Smooth muscle cell (in vitro differentiated cells): ENCODE data around the gene UMAD1. TPM values are rescaled to one million over a fixed set of nuclear protein-coding genes. Genes with fewer than 3 reads are reported as not detected.
"Not testable (repeated sequence)": the region's sequence is repeated elsewhere in the genome, so short reads cannot be mapped to it uniquely, and the experiment has no call there.

ENCODE experiments used
- DNase-seq: peaks from one replicate; lab custom pipeline; 2025; ENCODE audit not compliant: unreplicated experiment; lab: John Stamatoyannopoulos, UW
- H2AFZ ChIP-seq: fragments of 200-600 bp; sonication (generic); 2 replicates; pipeline ENCODE4 v1.6.0; 2016; ENCODE audit warnings: antibody characterized with exemption, low read depth, mild to moderate bottlenecking
- H3F3A ChIP-seq: fragments of 200-600 bp; sonication (generic); 2 replicates; pipeline ENCODE4 v1.6.0; 2017; ENCODE audit warnings: antibody characterized with exemption, low read depth
- H3K27ac ChIP-seq: fragments of 200-600 bp; sonication (generic); 2 replicates; pipeline ENCODE4 v1.5.1; 2016; ENCODE audit warnings: low read depth, mild to moderate bottlenecking
- H3K27me3 ChIP-seq: fragments of 200-600 bp; sonication (generic); 2 replicates; pipeline ENCODE4 v1.6.1; 2016; ENCODE audit warnings: low read depth, mild to moderate bottlenecking
- H3K36me3 ChIP-seq: fragments of 200-600 bp; sonication (generic); 2 replicates; pipeline ENCODE4 v1.5.1; 2016; ENCODE audit warnings: low read depth
- H3K4me1 ChIP-seq: fragments of 200-600 bp; sonication (generic); 2 replicates; pipeline ENCODE4 v1.5.1; 2016; ENCODE audit warnings: low read depth
- H3K4me2 ChIP-seq: fragments of 200-600 bp; sonication (generic); 2 replicates; pipeline ENCODE4 v1.6.0; 2016; ENCODE audit warnings: mild to moderate bottlenecking
- H3K4me3 ChIP-seq: fragments of 200-600 bp; sonication (generic); 2 replicates; pipeline ENCODE4 v1.5.1; 2016; ENCODE audit warnings: mild to moderate bottlenecking
- H3K79me2 ChIP-seq: fragments of 200-600 bp; sonication (generic); 2 replicates; pipeline ENCODE4 v1.6.0; 2016; ENCODE audit warnings: low read depth, mild to moderate bottlenecking
- H3K9ac ChIP-seq: fragments of 200-600 bp; sonication (generic); 2 replicates; pipeline ENCODE4 v1.6.0; 2016; ENCODE audit warnings: low read depth
- H3K9me3 ChIP-seq: fragments of 200-600 bp; sonication (generic); replicated peaks from 2 replicates; pipeline ENCODE4 v1.5.1; 2016; ENCODE audit warnings: low read depth
- H4K20me1 ChIP-seq: fragments of 200-600 bp; sonication (generic); 2 replicates; pipeline ENCODE4 v1.6.0; 2016; ENCODE audit warnings: low read depth
- WGBS: methylation state at CpG from one replicate; pipeline ENCODE4 v1.1.7; 2016; ENCODE audit warnings: low lambda C conversion rate; 5-methylcytosine and 5-hydroxymethylcytosine counted together
- polyA plus RNA-seq: library from polyadenylated mRNA; unstranded; fragments of >200 nt; fragmentation: Nextera tagmentation; extraction: Ambion mirVana; gene quantifications from 2 replicates; pipeline ENCODE4 v1.2.1, GENCODE V29; 2016
- total RNA-seq: library from RNA; depleted of rRNA; stranded (reverse); fragments of >200 nt; gene quantifications from 2 replicates; pipeline ENCODE4 v1.2.3, GENCODE V29; 2014
- TF ChIP-seq, protein P1 (sequence below): fragments of 200-600 bp; sonication (generic); IDR thresholded peaks from 2 replicates; pipeline ENCODE4 v1.5.1; 2017; ENCODE audit warnings: borderline replicate concordance, mild to moderate bottlenecking, antibody characterized with exemption; ENCODE audit not compliant: insufficient read depth, poor library complexity, severe bottlenecking

UMAD1 gene
- total and polyA plus RNA-seq, 2 experiments from 2014 or later, result 13.7 to 24.3 TPM

DNA sequence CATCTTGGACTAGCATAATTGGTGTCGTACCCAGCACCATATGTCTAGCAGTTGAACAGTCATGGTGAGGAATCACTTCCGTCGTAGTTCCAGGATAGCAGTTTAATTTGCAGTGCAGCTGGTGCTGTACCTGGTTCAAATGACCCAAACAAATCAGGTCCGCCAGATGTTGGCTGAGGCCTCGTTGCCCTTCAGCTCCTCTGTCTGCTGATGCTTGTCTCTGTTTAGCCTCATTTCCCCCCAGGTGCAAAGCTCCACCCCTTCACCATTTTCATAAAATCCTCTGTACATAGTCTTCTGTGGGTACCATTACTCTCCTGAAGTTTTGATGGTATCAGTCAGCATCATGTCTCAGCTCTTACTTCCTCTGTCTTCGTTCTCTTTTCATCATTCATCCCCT, 35.1 kb downstream of the UMAD1 start:
- no peak for DNase-seq
- H4K20me1 ChIP-seq, result no peaks in the 10 kb centered on the region
- H3K79me2 ChIP-seq, result peaks cover 6% of the 10 kb centered on the region
- H3K4me1 ChIP-seq, result peaks cover 5% of the 10 kb centered on the region
- no peaks in the 10 kb centered on the region for H3F3A ChIP-seq
- H2AFZ ChIP-seq, result no peak overlapping the region
- H3K27ac ChIP-seq, result no peak overlapping the region
- H3K4me2 ChIP-seq, result no peak overlapping the region
- H3K9ac ChIP-seq, result no peak overlapping the region
- no peaks in the 10 kb centered on the region for H3K9me3 ChIP-seq
- 88% methylated on average over 6 of the region's 6 CpGs for WGBS
- TF ChIP-seq, protein P1, sequence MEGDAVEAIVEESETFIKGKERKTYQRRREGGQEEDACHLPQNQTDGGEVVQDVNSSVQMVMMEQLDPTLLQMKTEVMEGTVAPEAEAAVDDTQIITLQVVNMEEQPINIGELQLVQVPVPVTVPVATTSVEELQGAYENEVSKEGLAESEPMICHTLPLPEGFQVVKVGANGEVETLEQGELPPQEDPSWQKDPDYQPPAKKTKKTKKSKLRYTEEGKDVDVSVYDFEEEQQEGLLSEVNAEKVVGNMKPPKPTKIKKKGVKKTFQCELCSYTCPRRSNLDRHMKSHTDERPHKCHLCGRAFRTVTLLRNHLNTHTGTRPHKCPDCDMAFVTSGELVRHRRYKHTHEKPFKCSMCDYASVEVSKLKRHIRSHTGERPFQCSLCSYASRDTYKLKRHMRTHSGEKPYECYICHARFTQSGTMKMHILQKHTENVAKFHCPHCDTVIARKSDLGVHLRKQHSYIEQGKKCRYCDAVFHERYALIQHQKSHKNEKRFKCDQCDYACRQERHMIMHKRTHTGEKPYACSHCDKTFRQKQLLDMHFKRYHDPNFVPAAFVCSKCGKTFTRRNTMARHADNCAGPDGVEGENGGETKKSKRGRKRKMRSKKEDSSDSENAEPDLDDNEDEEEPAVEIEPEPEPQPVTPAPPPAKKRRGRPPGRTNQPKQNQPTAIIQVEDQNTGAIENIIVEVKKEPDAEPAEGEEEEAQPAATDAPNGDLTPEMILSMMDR, result no peak
- no peaks in the 10 kb centered on the region for H3K27me3 ChIP-seq
- no peak overlapping the region for H3K4me3 ChIP-seq
- H3K36me3 ChIP-seq, result no peaks in the 10 kb centered on the region

DNA sequence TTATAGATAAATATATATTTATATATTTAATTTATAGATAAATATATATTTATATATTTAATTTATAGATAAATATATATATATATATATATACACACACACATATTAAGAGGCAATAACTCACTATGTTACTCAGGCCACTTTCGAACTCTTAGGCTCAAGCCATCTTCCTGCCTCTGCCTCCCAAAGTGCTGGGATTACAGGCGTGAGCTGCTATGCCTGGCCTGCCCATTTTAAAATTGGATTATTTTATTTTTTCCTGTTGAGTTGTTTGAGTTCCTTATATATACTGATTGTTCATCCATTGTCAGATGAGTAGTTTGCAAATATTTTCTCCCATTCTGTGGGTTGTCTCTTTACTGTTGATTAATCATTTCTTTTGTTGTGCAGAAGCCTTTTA, 39.1 kb downstream of the UMAD1 start:
- H3K36me3 ChIP-seq, H2AFZ ChIP-seq, H3K27ac ChIP-seq, H3K9me3 ChIP-seq, H3K27me3 ChIP-seq, H4K20me1 ChIP-seq, H3F3A ChIP-seq, DNase-seq, H3K4me3 ChIP-seq, H3K4me1 ChIP-seq, H3K4me2 ChIP-seq, H3K9ac ChIP-seq: not testable (repeated sequence)
- 99% methylated on average over 2 of the region's 2 CpGs for WGBS
- peaks cover 12% of the 10 kb centered on the region for H3K79me2 ChIP-seq

DNA sequence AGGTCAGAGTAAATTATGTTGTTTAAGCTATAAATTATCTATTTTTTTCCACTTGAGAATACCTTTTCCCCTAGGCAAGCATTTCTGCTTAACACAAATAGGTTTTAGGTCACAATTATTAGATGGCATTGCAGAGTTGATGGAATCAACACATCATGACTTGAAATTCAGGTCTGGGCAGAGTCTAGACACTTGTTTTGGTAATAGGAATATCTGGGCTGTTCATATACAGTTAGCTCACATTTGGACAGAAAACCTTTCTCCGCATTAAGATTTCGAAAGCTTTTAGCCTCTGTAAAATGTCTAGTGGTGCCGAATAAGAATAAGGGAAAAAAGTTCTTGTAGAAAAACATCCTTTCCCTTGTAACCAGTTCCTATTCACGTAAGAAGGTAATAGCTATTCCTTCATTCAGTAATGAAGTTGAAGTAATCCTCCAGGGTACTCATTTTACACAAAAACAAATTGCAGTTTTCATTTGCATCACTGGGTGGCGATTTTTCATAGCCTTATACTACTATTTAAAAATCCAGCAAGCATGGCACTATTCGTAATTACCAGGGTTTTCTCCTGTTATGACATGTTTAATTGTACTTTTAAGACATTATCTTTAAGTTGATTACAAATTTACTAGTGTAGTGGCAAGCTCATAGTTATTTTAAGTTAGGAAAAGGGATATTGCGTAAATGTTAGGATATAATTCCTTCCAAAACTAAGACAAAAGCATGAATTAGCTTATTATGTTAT, 40.8 kb downstream of the UMAD1 start:
- no peaks in the 10 kb centered on the region for H3F3A ChIP-seq
- 58% methylated on average over 7 of the region's 7 CpGs for WGBS
- H3K79me2 ChIP-seq, result peaks cover 12% of the 10 kb centered on the region
- no peak for DNase-seq
- H3K36me3 ChIP-seq, result no peaks in the 10 kb centered on the region
- TF ChIP-seq, protein P1, result peak; percentile 59
- H3K9ac ChIP-seq, result no peak overlapping the region
- no peak overlapping the region for H3K4me3 ChIP-seq
- no peaks in the 10 kb centered on the region for H3K9me3 ChIP-seq
- no peaks in the 10 kb centered on the region for H3K27me3 ChIP-seq
- peak overlapping the region; percentile 42 for H3K4me2 ChIP-seq
- peaks cover 8% of the 10 kb centered on the region for H3K4me1 ChIP-seq
- peak overlapping the region; percentile 30 for H3K27ac ChIP-seq
- H4K20me1 ChIP-seq, result no peaks in the 10 kb centered on the region
- peak overlapping the region; percentile 11 for H2AFZ ChIP-seq

DNA sequence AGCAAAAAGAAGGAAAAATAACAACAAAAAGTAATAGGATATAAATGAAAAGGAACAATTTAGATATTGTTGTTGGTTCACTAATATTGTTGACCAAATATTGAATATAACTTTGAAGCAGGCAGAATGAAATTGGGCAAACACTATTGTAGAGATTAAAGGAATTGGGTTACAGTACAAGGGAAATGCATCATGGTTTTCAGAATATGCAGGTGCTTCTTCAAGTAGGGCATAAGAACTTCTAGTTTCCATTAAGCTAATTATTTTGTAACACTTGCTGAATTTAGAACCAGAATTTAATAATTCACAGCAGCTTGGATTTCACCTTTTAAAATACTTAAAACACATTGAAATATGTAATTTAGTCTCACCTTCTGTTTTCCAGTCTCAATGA, 41.4 kb downstream of the UMAD1 start:
- Histone ChIP-seq H3K79me2 (peaks cover 12% of the 10 kb centered on the region), H2AFZ (no peak overlapping the region)

More for the DNA sequence above, 41.4 kb downstream of the UMAD1 start:
- no peaks in the 10 kb centered on the region for H3K36me3 ChIP-seq
- no peak overlapping the region for H3K9ac ChIP-seq
- peak overlapping the region; percentile 30 for H3K27ac ChIP-seq
- H3K9me3 ChIP-seq, result no peaks in the 10 kb centered on the region
- H3K4me1 ChIP-seq, result peaks cover 9% of the 10 kb centered on the region
- no peaks in the 10 kb centered on the region for H3K27me3 ChIP-seq
- no peak for DNase-seq
- H4K20me1 ChIP-seq, result no peaks in the 10 kb centered on the region
- no peaks in the 10 kb centered on the region for H3F3A ChIP-seq
- H3K4me3 ChIP-seq, result no peak overlapping the region
- peak overlapping the region; percentile 42 for H3K4me2 ChIP-seq
- TF ChIP-seq, protein P1, result no peak
